HuH-7 (cell line): ENCODE results near the gene AMIGO3.
"Not testable (repeated sequence)": the region's sequence is repeated elsewhere in the genome, so short reads cannot be mapped to it uniquely, and the experiment has no call there.

Experiments
- DNase-seq: peaks from one replicate; pipeline ENCODE4 v3.0.0; 2011; ENCODE audit warnings: low spot score

Gene AMIGO3

DNA sequence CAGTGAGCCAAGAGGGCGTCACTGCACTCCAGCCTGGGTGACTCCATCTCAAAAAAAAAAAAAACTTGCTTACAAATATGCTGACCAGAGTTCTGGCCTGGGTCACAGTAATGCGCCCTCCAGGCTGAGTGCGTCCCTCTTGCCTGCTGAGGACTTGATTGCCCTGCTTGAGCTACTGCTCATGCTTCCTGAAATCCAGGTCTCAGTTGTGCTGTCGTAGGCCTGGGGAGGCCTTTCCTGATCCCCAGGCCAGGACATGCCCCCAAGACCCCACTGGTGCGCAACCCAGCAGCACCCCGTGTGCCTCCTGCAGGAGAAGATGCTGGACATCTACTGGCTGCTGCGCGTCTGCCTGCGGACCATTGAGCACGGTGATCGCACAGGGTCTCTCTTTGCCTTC is 7.3 kb downstream of the AMIGO3 start:
- no peak for DNase-seq

DNA sequence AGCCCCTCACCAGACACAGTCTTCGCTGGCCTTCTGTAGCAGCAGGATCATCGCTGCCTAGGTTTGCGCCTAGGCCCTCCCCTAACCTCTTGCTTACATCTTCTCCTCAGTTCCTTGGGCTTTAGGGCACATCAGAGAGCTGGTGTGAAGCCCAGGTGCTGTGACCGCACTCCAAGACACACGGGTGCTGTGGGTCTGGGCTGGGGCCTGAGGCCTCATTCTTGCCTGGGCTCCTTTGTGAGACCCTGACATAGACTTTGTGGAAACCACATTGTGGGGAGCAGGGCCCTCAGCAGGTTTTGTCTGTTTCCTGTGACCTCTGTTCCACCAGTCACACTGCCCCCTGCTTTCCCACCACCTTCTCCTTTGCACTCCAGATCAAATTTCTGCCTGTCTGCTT is 8.0 kb downstream of the AMIGO3 start:
- no peak for DNase-seq

DNA sequence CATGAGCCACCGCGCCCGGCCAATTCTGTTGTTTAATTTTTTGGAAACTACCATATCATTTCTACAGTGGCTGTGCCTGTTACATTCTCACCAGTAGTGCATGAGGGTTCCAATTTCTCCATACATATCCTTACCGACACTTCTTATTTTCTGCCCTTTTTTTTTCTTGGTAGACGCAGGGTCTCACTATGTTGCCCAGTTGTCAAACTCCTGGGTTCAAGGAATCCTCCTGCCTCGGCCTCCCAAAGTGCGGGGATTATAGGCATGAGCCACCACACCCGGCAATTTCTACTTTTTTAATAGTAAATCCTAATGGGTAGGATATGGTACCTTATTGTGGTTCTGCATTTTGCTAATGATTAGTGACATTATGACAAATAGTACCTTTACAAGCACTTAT is 9.6 kb downstream of the AMIGO3 start:
- no peak for DNase-seq

DNA sequence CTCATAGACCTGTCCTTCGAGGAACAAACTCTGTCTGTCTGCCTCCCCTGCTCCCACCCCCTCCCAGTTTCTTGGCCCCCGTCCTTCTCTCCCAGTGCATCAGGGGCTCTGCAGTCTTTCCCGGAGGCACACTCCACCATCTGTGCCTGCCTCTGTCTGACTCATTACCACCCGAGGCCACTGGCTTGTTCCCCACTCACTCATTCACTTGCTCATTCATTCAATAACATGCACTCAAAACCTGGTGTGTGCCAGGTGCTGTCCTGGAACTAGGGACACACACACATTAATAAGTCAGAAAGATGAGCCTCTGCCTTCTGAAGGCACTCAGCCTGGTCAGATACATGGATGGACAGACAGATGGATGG is 12.4 kb downstream of the AMIGO3 start:
- no peak for DNase-seq

DNA sequence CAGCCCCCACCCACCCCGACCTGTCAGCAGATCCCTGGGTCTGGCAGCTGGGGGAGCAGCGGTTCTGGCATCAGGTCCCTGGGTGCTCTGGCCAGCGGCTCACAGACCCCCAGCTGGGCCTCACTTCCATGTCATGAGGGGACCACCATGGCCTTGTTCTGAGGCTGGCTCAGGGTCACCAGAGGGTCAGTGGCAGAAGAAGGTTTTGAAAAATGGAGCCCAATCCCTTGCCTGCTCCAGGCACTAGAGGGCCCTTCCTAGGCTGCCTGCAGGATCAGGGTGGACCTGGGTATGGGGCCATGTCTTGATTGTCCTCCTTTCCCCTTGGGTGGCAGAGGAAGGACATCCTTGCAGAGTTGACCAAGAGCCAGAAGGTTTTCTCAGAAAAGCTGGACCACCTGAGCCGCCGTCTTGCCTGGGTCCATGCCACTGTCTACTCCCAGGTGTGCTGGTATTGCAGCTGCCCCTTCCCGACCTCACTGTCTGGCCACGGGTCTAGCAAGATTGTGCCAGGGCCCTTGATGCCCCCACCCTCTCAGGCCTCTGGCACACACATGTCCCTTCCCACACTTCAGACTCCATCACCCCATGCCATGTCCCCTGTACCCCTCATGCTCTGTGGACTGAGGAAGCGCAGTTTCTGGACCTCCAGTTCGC is 12.9 kb downstream of the AMIGO3 start:
- DNase-seq: no peak

DNA sequence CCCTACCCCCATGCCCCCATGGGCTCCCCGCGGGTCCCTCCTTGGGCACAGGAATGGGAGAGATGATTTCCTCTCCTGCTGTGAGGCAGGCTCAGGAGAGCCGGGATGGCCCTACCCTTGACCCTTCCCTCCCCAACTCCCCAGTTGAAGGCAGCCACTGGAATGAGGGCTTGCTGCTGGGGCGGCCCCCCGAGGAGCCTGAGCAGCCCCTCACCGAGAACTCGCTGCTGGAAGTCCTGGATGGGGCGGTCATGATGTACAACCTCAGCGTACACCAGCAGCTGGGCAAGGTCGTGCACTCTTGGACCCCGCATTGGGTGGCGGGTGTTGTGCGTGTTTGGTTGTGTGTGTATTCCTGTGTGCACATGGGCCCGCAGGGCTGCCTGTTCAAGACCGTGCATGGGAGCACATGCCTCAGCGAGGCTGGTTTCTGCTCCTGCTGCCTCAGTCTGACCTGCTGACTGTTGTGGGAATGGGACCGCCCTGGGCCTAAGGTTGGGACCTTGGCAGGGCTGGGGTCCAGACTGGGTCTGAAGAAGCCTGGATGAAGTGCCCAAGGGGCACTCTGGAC is 14.0 kb downstream of the AMIGO3 start:
- no peak for DNase-seq

DNA sequence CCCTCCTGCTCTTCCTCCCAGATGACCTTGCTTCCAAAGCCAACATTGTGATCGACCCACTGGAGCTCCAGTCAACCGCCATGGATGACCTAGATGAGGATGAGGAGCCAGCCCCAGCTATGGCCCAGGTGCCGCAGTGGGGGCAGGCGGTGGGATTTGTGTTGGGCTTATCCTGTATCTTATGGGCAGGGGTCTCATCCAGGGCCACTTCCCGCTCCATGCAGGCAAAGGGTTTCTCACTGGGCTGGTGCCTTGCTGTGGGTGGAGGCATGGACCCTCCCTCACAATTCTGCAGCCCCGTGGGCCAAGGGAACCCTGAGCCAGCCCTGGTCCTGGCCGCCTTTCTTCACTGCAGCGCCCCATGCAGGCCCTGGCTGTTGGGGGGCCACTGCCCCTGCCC is 14.9 kb downstream of the AMIGO3 start:
- DNase-seq: no peak

DNA sequence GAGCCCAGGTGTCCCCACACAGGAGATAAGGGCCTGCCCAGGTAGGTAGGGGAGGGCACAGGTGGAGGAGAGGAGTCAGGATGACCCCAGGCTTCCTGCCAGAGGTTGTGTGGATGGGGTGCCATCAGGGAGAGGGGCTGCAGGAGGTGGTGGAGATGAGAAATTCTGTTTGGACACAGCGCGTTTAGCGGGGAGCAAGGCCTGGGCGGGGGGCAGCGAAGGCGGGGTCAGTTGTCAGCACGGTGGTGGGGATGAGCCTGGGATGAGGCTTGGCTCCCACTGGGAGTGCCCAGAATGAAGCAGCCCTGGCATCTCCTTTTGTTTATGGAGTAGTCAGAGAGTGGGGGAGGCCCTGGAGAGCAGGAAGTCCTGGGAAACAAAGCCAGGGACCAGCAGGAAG is 15.5 kb downstream of the AMIGO3 start:
- DNase-seq: no peak

DNA sequence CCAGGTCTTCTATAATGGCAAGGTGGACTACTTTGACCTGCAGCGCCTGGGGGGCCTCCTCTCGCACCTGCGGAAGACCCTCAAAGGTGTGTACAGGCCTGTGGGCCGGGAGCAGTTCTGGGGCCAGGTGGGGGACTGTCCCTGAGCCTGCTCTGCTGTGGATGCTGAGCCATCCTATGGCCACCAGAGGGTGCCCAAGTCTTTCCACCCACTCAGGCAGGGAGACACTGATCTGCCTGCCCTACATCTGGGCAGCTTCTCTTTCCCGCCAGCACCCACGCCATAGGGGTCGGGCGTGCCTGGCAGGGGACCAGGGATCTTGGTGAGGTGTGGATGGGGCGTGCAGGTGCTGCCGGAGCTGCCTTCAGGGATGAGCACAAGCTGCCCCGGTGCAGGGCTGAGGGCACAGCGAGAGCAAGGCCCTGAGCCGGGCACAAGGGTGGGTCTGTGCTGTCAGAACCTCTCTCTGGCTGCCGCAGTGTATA is 16.0 kb downstream of the AMIGO3 start:
- peak; percentile 90 for DNase-seq

DNA sequence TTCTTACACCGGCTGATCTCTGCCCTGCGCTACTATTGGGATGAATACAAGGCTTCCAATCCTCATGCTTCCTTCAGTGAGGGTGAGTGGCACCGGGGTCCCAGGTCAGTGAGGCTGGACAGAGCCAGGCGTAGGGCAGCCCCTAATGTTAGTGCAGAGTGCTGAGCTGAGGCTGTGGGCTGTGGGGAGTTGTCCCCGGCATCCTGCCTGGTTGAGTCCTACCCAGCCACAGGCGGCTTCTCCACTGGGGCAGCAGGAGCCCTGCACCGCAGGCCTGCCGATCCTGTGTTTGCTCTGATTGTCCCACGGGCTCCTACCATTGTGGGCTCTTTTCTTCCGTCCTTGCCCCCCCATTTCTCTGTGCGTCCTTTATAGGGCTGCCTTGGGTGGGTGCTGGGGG is 16.8 kb downstream of the AMIGO3 start:
- DNase-seq: no peak

DNA sequence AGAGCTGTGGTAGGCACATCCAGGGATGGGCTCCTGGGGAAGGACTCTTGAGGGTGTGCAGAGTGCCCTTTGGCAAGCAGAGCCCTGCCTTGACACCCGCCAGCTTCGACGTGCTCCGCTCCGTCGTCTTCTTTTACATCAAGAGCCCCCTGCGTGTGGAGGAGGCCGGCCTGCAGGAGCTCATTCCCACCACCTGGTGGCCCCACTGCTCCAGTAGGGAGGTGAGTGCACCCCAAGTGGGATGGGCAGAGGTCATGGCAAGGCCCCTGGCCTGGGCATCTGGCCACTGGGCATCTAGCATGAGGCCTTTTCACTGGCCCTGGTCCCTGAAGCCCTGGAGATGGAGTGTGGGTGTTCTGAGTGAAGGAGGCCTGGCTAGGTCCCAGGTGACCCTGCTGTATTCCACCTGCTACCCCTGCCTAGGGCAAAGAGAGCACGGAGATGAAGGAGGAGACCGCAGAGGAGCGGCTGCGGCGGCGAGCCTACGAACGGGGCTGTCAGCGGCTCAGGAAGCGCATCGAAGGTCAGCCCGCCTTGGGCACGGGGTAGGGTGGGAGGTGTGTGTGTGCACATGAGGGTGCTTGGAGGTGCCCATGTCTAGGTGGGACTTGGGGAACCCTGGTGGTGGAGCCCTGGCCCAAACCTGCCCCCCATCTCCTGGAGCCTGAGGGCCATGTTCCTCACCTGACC is 18.0 kb downstream of the AMIGO3 start:
- DNase-seq: peak; percentile 49

DNA sequence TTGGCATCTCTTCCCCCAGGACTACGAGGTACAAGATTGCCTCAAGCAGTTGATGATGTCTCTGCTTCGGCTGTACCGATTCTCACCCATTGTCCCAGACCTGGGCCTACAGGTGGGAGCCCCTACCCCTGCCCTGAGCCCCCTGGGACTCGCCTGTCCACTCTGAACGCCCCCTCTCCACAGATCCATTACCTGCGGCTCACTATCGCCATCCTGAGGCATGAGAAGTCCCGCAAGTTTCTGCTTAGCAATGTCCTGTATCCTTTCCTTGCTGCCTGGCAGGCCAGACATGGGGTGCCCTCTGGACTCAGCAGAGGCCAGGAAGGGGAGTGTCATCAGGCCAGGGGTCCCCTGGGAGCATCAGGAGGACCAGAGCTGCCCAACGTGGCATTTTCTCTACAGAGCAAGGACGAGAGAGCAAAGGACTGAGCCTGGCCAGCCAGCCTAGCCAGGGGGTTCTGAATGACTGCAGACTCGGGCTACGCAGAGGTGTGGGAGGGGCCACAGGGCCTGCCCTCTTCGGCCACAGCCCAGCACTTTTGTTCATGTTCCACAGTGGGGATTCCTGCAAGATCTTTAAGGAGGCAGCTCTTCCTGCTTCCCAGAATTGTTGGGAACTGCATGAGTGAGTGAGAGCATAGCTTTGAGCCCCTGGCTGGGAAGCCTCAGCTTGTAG is 18.9 kb downstream of the AMIGO3 start:
- DNase-seq: no peak

DNA sequence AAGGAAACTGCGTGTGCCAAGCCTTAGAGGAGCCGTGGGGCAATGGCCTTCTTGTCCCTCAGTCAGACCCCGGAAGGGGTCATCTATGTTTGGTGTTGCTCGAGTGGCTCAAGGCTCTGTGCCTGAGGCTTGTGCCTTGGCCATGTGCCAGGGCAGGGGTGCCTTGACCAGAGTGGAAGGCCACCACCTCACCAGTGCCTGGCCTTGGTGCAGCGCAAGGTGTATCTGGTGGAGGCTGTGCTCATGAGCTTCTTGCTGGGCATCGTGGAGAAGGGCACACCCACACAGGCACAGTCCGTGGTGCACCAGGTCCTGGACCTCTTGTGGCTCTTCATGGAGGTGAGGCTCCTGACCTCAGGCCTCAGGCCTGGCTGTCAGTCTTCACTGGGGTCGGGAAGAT is 19.5 kb downstream of the AMIGO3 start:
- no peak for DNase-seq

DNA sequence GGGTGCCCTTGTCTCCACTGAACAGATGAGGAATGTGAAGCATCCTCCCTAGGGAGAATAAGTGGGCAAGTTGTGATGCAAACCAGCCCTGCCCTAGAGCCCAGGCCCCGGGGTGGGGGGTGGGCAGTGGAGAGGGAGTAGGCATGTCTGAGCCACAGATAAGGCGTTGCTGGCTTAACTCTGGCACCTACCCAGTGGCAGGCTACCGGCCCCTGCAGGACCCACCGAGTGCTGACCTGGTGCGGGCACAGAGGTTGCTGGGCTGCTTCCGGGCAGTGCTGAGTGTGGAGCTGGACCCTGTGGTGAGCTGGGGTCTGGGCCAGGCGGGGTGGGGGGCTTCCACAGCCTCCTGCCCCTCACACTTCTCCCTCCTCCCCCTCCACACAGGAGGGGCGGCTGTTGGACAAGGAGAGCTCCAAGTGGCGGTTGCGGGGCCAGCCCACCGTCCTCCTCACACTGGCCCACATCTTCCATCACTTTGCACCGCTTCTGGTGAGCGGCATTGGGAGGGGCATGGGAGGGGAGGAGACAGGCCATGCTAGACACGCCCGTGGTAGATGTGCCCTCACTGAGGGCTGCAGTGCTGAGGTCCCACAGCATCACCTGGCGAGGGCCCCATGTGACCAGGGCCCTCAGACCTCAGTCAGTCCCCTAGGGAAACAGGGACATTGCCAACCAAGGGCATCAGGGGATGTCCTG is 20.1 kb downstream of the AMIGO3 start:
- no peak for DNase-seq

DNA sequence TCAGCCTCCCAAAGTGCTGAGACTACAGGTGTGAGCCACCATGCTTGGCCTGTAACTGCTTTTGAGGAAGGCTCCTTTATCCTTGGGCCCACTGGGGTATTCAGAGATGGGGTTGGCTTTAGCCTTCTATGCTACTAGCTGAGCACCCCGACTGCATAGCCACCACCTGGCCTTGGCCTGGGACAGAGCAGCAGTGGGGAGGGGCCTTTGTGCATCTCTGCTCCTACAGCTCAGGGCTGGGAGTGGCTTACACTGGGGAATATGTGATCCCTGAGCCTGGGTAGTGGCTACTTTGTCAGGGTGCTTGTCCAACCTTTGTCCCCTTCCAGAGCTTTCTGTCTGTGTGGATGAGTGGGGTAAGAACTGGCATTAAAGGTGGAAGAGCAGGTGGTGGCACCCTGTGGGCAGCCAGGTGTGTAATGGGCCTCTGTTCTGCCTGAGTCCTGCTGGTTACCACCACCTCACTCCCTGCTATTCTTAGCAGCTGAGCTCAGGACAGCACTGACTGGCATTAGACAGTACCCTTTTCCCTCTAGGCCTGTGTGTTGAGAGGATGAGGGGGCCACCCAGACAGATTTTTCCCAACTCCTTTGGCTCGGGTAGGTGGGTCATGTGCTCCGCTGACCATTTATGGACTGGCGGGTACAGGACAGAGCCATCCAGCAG is 24.0 kb downstream of the AMIGO3 start:
- DNase-seq: not testable (repeated sequence)

DNA sequence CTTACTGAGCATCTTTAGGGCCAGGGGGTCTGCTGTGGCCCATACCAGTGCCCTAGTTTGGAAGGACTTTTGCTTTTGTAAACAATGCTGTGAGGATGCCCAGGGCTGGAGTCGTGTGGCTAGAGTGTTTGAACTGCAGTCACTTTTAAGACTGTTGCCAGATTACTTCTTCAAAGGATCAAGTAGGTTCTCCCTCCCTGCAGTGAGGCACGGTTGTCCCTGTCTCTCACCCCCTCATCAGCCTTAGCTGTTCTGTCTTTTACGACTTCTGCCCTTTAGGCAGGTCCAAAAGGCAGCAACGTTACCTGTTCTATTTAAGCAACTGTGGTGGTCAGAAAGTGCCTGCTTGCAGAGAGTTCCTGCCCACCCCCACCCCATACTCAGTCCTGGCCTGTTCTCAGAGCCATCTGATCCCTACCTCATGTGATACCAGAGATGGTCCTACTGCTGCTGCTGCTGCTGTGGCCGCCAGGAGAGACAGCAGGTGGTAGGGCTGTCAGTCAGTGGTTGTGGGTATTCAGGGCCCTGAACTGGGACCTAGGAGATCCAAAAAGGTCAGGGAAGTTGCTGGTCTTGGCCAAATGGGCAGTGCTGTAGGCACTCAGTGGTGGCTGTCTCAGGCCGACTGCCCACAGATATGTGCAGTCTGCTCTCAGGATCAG is 24.9 kb downstream of the AMIGO3 start:
- DNase-seq: not testable (repeated sequence)

DNA sequence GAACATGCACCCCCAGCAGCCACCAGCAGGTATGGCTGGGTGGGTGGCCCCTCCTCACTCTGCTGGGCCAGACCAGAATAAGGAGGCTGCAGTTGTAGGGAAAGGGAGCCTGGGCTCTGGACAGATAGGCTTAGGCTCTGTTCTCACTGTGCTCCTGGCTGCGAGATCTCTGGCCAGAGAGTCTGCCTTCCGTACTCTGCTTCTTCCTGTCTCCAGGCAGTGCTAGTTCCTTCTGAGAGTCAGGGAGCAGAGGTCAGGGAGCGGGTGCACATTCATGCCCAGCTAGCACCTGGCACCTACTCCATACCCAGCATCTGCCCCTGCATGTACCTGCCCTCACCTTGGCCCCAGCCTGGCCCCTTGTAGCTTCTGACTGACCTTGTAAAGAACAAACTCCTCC is 28.0 kb downstream of the AMIGO3 start:
- DNase-seq: not testable (repeated sequence)

DNA sequence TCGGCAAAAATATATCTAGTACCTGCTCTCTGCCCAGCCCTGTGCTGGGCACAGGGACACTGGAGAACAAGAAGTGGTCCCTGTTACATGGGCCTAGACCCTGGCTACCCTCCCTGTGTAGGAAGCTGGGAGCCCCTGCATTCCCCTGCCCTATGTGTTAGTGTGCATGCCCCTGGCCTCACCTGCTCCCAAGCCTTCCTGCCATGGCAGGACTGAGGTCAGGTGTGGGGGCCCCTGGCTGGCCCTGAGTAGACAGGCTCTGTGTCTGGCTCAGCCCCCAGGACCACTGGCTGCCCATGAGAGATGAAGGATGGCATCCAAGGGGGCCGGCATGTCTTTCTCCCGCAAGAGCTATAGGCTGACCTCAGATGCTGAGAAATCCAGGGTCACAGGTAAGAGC is 28.6 kb downstream of the AMIGO3 start:
- DNase-seq: not testable (repeated sequence)

DNA sequence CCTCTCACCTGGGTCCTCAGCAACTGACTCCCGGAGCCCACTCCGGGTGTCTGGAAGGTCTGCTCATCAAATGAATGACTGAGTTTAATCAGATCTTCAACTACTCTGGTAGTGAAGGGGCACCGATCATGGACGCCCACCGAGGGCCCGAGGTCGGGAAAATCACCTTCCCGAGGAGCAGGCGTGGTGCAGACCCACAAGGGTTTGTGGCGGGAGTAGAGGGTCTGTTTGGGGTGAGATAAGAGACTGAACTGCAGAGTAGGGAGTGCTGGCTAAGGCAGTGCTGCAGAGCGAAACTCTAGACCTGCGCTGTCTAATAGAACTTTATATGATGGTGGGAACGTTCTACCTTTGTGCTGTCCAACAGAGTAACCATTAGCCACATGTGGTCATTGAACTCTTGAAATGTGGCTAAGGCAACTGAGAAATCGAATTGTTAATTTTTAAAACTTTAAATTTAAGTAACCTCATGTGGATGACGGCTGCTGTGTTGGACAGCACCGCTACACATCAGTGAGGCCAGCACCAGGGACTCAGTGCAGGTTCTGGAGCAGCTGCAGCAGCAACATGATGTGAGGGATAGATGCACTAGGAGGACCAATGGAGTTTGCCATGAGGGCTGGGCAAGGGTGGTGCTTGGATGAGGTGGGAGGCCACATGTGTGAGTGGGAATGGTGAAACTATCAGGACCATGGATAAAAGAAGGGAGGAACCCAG is 29.4 kb downstream of the AMIGO3 start:
- not testable (repeated sequence) for DNase-seq

DNA sequence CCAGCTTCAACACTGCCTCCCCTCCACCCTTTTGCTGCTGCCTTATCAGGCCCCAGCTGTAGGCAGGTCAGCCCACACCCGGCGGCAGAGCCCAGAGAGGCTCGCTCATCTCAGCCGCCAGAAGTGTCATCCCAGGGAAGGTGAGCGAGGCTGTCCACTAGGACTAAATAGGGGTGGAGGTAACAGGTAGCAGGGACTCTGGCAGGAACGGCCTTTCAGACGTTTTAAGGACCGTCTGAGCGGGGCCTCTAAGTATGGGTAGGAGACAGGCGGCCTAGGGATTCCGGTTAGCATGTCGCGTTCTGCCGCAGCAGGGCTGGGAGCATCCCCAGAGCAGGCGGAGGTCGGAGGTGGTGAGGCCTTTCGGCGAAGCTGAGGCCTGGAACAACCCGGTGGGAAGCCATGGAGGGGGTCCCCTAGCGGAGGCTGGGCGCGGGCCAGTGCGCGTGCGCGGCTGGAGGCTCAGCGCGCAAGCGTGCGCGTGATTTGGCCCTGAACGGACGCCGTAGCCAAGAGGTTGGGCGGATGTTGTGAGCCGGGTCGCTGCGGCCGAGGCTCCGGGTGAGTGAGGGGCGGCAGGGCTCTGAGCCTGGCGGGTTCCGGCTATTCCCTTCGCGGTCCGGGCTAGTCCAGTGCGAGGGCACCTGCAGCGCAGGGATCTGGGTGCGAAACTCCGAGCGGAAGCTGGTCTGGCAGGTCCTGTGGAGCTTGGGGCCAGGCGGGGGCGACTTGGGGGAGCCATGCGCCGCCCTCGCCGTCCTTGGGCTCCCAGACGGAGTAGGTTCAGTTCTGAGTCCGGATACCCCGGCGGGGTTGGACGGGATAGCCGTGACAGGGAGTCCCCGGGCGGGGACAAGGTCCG is 30.2 kb downstream of the AMIGO3 start, which contains the start of the genes MST1 and RNF123:
Gene MST1, minus strand, starts transcription at position 429 of the 862 bp plus-strand sequence. CDS start 783 bp downstream, outside the sequence.
Gene RNF123, plus strand, starts transcription at position 512 of the 862 bp plus-strand sequence. CDS start 1,609 bp downstream, outside the sequence.
- DNase-seq: peak; percentile 92
